GM12878 (cell line): ENCODE data around the gene SORCS1. TPM values are rescaled to one million over a fixed set of nuclear protein-coding genes. Genes with fewer than 3 reads are reported as not detected.

ENCODE experiments used
- ATAC-seq: fragments of 200-7000 bp; cut with Tn5 transposase; 3 replicates; pipeline ENCODE4 v1.9.1; 2020; ENCODE audit warnings: mild to moderate bottlenecking, moderate library complexity
- BruUV-seq: library from RNA; stranded (reverse); fragments of 400-500 nt; replicated peaks from 2 replicates; lab custom pipeline; 2021; lab: Mats Ljungman, UMichigan
- CTCF ChIA-PET: fragments of 300-600 bp; sonication (Branson Sonifier 250); formaldehyde crosslinking; extraction: SDS; loops from one replicate; lab custom pipeline; 2021; ENCODE audit warnings: inconsistent platforms; lab: Yijun Ruan, JAX
- POLR2A ChIA-PET: fragments of 350-600 bp; formaldehyde crosslinking; extraction: SDS; loops from one replicate; lab custom pipeline; 2021; ENCODE audit warnings: inconsistent platforms; lab: Charles Lee
- RAD21 ChIA-PET: fragments of 300-600 bp; sonication (Branson Sonifier 250); formaldehyde crosslinking; loops from one replicate; lab custom pipeline; 2023; ENCODE audit warnings: antibody characterized with exemption; ENCODE audit not compliant: unreplicated experiment; lab: Charles Lee
- SMC1A ChIA-PET: fragments of 300-600 bp; sonication (Branson Sonifier 250); formaldehyde crosslinking; loops from one replicate; lab custom pipeline; 2023; ENCODE audit not compliant: unreplicated experiment, uncharacterized antibody; lab: Charles Lee
- DNase-seq: peaks from one replicate; pipeline ENCODE4 v3.0.0-alpha.2; 2011; ENCODE audit warnings: low read depth, low spot score
- FAIRE-seq: peaks from 3 replicates; lab custom pipeline; 2011; peaks lifted over from hg19 to GRCh38; lab: Jason Lieb, UNC
- H2AFZ ChIP-seq: 2 replicates; pipeline ENCODE4 v1.6.0; 2011; ENCODE audit warnings: low read depth, low read length, control low read depth; ENCODE audit not compliant: control insufficient read depth
- H3K27ac ChIP-seq: 2 replicates; pipeline ENCODE4 v1.5.1; 2011; ENCODE audit warnings: control low read depth; ENCODE audit not compliant: control insufficient read depth, insufficient read depth
- H3K27me3 ChIP-seq, 2 experiments: replicated peaks in 1 of 2; 2 replicates each; pipeline versions ENCODE4 v1.6.0 to v1.6.1; 2011; ENCODE audit warnings: low read length in 1 of 2; ENCODE audit not compliant: control insufficient read depth in 2 of 2, insufficient read depth in 2 of 2
- H3K36me3 ChIP-seq, 2 experiments: 2 replicates each; pipeline ENCODE4 v1.5.1; 2011; ENCODE audit warnings: low read length in 1 of 2; ENCODE audit not compliant: control insufficient read depth in 2 of 2, insufficient read depth in 2 of 2
- H3K4me1 ChIP-seq: 2 replicates; pipeline ENCODE4 v1.6.1; 2011; ENCODE audit warnings: mild to moderate bottlenecking, low read length, moderate library complexity, mixed read lengths; ENCODE audit not compliant: control insufficient read depth, insufficient read depth
- H3K4me2 ChIP-seq: 2 replicates; pipeline ENCODE4 v1.6.0; 2011; ENCODE audit warnings: control low read depth; ENCODE audit not compliant: control insufficient read depth, insufficient read depth
- H3K4me3 ChIP-seq: fragments of 200-600 bp; sonication (generic); 2 replicates; pipeline ENCODE4 v1.5.1; 2016
- H3K79me2 ChIP-seq: 2 replicates; pipeline ENCODE4 v1.6.0; 2011; ENCODE audit warnings: low read length; ENCODE audit not compliant: control insufficient read depth, insufficient read depth
- H3K9ac ChIP-seq: 2 replicates; pipeline ENCODE4 v1.8.0; 2011; ENCODE audit warnings: low read length, control low read depth, mixed read lengths; ENCODE audit not compliant: control insufficient read depth, insufficient read depth
- H3K9me3 ChIP-seq: replicated peaks from 3 replicates; pipeline ENCODE4 v1.5.1; 2011; ENCODE audit warnings: mild to moderate bottlenecking, low read length; ENCODE audit not compliant: control insufficient read depth, insufficient read depth
- H4K20me1 ChIP-seq: 2 replicates; pipeline ENCODE4 v1.6.0; 2011; ENCODE audit not compliant: control insufficient read depth, insufficient read depth
- IRF4 ChIP-seq: IDR thresholded peaks from 2 replicates; pipeline ENCODE4 v1.6.1; 2011; ENCODE audit warnings: low read depth, low read length
- NR2F1 ChIP-seq: fragments of 450-650 bp; conservative IDR thresholded peaks from 2 replicates; pipeline ENCODE4 v1.6.1; 2017; ENCODE audit warnings: mild to moderate bottlenecking
- RAD51 ChIP-seq: fragments of 450-650 bp; IDR thresholded peaks from 2 replicates; pipeline ENCODE4 v1.6.1; 2016; ENCODE audit warnings: moderate library complexity, mild to moderate bottlenecking, inconsistent platforms
- SRF ChIP-seq, 2 experiments: IDR thresholded peaks; 2 replicates each; pipeline ENCODE4 v1.6.1; 2011; ENCODE audit warnings: low read depth in 2 of 2, low read length in 2 of 2, mild to moderate bottlenecking in 1 of 2, moderate library complexity in 1 of 2
- WGBS: methylation state at CpG from one replicate; pipeline ENCODE4 v1.1.6; 2016; ENCODE audit warnings: low lambda C conversion rate; ENCODE audit not compliant: insufficient replicate concordance, insufficient coverage; ENCODE audit errors: missing lambda C conversion rate; 5-methylcytosine and 5-hydroxymethylcytosine counted together
- in situ Hi-C: fragments of 300-500 bp; cut with MboI; formaldehyde crosslinking; loops from 9 replicates; pipeline ENCODE4 v1.14.3; 2018; ENCODE audit warnings: mixed read lengths
- intact Hi-C: fragments of 100-400 bp; cut with micrococcal nuclease; formaldehyde crosslinking; loops from one replicate; pipeline ENCODE4 v1.14.2; 2022; ENCODE audit not compliant: unreplicated experiment
- polyA plus RNA-seq, 11 experiments: library from polyadenylated mRNA; depleted of rRNA in 4 of 11; unstranded in 6 of 11; stranded (reverse) in 5 of 11; fragments of >200 nt; fragmentation: Nextera tagmentation in 4 of 11; fragmentation: Illumina TruSeq in 1 of 11; extraction: Ambion mirVana in 4 of 11; extraction: Trizol in 1 of 11; gene quantifications; 1 replicate in 1 of 11; 2 replicates in 10 of 11; pipeline versions ENCODE4 v1.2.1 to v1.2.3, GENCODE V29; 2011 to 2016; ENCODE audit warnings: inconsistent platforms in 2 of 11, missing spikeins in 2 of 11, low read depth in 1 of 11
- total RNA-seq, 4 experiments: library from RNA; depleted of rRNA in 3 of 4; stranded (reverse); fragments of >200 nt in 3 of 4; fragmentation: Illumina TruSeq in 1 of 4; extraction: Trizol in 1 of 4; gene quantifications; 2 replicates each; pipeline versions ENCODE4 v1.2.1 to v1.2.3, GENCODE V29; 2013 to 2021
- TF ChIP-seq, protein P1 (sequence below): fragments of 450-650 bp; IDR thresholded peaks from 2 replicates; pipeline ENCODE4 v1.6.1; 2017; ENCODE audit warnings: borderline replicate concordance
- TF ChIP-seq, protein P2 (sequence below): fragments of 450-650 bp; IDR thresholded peaks from 2 replicates; pipeline ENCODE4 v1.6.1; 2016; ENCODE audit warnings: mild to moderate bottlenecking

Gene SORCS1
- total and polyA plus RNA-seq, 10 of the 15 experiments (the other 5 are each of a cell fraction or from before 2014, with no cell fraction given) = 0.02 to 9.6 (median 0.06) TPM; not detected in 3

DNA sequence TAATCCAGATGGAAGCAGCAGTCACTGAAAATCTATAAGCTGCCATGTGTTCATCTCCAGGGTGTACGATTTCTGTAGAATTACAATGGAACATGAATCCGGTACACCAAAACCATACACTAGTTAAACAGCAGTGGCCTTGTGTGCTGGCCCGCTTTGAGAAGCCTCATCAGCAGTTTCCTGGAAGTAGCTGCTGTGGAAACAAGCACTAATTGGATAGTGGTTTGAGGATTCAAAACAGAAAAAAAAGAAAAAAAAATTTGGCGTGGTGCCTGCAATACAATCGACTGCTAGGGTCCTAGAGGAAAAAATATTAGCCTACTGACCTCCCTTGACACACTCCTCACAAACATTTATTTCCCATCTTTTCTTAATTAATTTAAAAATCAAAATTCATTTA is 545.9 kb downstream of the SORCS1 start:
- no peaks in the 10 kb centered on the region for H3K79me2 ChIP-seq
- H3K9me3 ChIP-seq = no peaks in the 10 kb centered on the region
- POLR2A ChIA-PET = interaction anchor here (0.6 kb wide), 1 partner anchor 1766 kb away, joined by 3 read pairs; no protein-coding TSS in a partner anchor
- H4K20me1 ChIP-seq = no peaks in the 10 kb centered on the region
- RAD21 ChIA-PET = no interaction called here
- DNase-seq (no peak), ATAC-seq (no peak), FAIRE-seq (no peak)
- no peak overlapping the region for H2AFZ ChIP-seq
- intact Hi-C loops (no loop called here), in situ Hi-C loops (no loop called here)
- H3K36me3 ChIP-seq = no peaks in the 10 kb centered on the region
- H3K4me3 ChIP-seq = no peak overlapping the region
- BruUV-seq = no TSS peak
- WGBS = 10% methylated on average over 5 of the region's 5 CpGs
- H3K4me2 ChIP-seq = no peak overlapping the region
- TF ChIP-seq NR2F1 = no peak
- TF ChIP-seq, protein P1, sequence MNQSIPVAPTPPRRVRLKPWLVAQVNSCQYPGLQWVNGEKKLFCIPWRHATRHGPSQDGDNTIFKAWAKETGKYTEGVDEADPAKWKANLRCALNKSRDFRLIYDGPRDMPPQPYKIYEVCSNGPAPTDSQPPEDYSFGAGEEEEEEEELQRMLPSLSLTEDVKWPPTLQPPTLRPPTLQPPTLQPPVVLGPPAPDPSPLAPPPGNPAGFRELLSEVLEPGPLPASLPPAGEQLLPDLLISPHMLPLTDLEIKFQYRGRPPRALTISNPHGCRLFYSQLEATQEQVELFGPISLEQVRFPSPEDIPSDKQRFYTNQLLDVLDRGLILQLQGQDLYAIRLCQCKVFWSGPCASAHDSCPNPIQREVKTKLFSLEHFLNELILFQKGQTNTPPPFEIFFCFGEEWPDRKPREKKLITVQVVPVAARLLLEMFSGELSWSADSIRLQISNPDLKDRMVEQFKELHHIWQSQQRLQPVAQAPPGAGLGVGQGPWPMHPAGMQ = no peak
- TF ChIP-seq, protein P2, sequence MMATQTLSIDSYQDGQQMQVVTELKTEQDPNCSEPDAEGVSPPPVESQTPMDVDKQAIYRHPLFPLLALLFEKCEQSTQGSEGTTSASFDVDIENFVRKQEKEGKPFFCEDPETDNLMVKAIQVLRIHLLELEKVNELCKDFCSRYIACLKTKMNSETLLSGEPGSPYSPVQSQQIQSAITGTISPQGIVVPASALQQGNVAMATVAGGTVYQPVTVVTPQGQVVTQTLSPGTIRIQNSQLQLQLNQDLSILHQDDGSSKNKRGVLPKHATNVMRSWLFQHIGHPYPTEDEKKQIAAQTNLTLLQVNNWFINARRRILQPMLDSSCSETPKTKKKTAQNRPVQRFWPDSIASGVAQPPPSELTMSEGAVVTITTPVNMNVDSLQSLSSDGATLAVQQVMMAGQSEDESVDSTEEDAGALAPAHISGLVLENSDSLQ = no peak
- TF ChIP-seq IRF4 = no peak
- no peak for TF ChIP-seq SRF (IDR thresholded peaks at IDR 0.05; ENCODE audit: low read depth in 2 of 2, low read length in 2 of 2)
- no peak for TF ChIP-seq RAD51
- no peak overlapping the region for H3K9ac ChIP-seq
- H3K27me3 ChIP-seq = no peaks in the 10 kb centered on the region
- SMC1A ChIA-PET = interaction anchor here (1.9 kb wide), 1 partner anchor 87 kb away, joined by 6 read pairs; no protein-coding TSS in a partner anchor
- H3K27ac ChIP-seq = no peak overlapping the region
- CTCF ChIA-PET = interaction anchor here (0.6 to 1.3 kb wide), 3 partner anchors 11 to 155 kb away, joined by 3 read pairs; no protein-coding TSS in a partner anchor
- no peaks in the 10 kb centered on the region for H3K4me1 ChIP-seq
